Transverse colon (tissue), 4 donors: ENCODE data around the gene CREB3. TPM values are rescaled to one million over a fixed set of nuclear protein-coding genes. Genes with fewer than 3 reads are reported as not detected.

Experiments used
- DNase-seq: peaks from one replicate; pipeline ENCODE4 v3.0.0-alpha.2; 2019
- H3K27ac ChIP-seq, 4 donors: fragments of 200-600 bp; sonication (generic); 2 replicates each; pipeline ENCODE4 v1.5.1; 2016 to 2018; ENCODE audit warnings: inconsistent platforms in 4 of 4
- H3K27me3 ChIP-seq: fragments of 200-600 bp; sonication (generic); 2 replicates; pipeline ENCODE4 v1.5.1; 2017; ENCODE audit warnings: inconsistent platforms
- H3K36me3 ChIP-seq, 4 donors: fragments of 200-600 bp; sonication (generic); 2 replicates each; pipeline ENCODE4 v1.5.1; 2017 to 2019; ENCODE audit warnings: inconsistent platforms in 4 of 4
- H3K4me1 ChIP-seq, 4 donors: fragments of 200-600 bp; sonication (generic); 2 replicates each; pipeline ENCODE4 v1.5.1; 2017 to 2020; ENCODE audit warnings: inconsistent platforms in 4 of 4
- H3K4me3 ChIP-seq, 4 donors: fragments of 200-600 bp; sonication (generic); 1 replicate in 1 of 4; 2 replicates in 3 of 4; pipeline versions ENCODE4 v1.5.1 to v1.6.1; 2017 to 2019; ENCODE audit warnings: inconsistent platforms in 4 of 4
- H3K9me3 ChIP-seq, 2 donors: fragments of 200-600 bp; sonication (generic); 2 replicates each; pipeline ENCODE4 v1.5.1; 2017 to 2019; ENCODE audit warnings: inconsistent platforms in 2 of 2
- CTCF ChIP-seq, 5 experiments: fragments of 200-600 bp in 3 of 5; fragments of 450-650 bp in 2 of 5; sonication (generic) in 3 of 5; IDR thresholded peaks; 1 replicate in 2 of 5; 2 replicates in 3 of 5; pipeline ENCODE4 v1.5.1; 2016 to 2017; ENCODE audit warnings: antibody characterized with exemption in 5 of 5, inconsistent platforms in 3 of 5, mild to moderate bottlenecking in 2 of 5, moderate library complexity in 1 of 5
- EP300 ChIP-seq: sonication (generic); formaldehyde crosslinking; IDR thresholded peaks from one replicate; pipeline ENCODE4 v1.6.1; 2017; ENCODE audit warnings: antibody characterized with exemption, low read depth
- POLR2A ChIP-seq: fragments of 450-650 bp; IDR thresholded peaks from one replicate; pipeline ENCODE4 v1.6.1; 2016; ENCODE audit warnings: antibody characterized with exemption, mild to moderate bottlenecking, moderate library complexity
- POLR2AphosphoS5 ChIP-seq, 3 donors: sonication (generic); formaldehyde crosslinking; IDR thresholded peaks; one replicate each; pipeline ENCODE4 v1.6.1; 2016; ENCODE audit warnings: antibody characterized with exemption in 3 of 3
- WGBS, 2 donors: methylation state at CpG; one replicate each; pipeline ENCODE4 v1.1.5; 2018; ENCODE audit warnings: low coverage in 1 of 2; 5-methylcytosine and 5-hydroxymethylcytosine counted together
- in situ Hi-C, 4 donors: fragments of 200-750 bp; cut with MboI; loops; one replicate each; pipeline versions ENCODE4 v1.15.0 to v1.15.1; 2017; ENCODE audit warnings: low sequenced_read_pairs in 3 of 4, low pct_ligation_motif_present in 1 of 4, low pct_unique_long_range_greater_than_20kb in 1 of 4
- intact Hi-C: fragments of 100-400 bp; cut with DNase I; formaldehyde crosslinking; loops from one replicate; pipeline ENCODE4 v1.15.1; 2023; ENCODE audit warnings: low total_unique reads
- total RNA-seq, 4 donors: library from RNA; depleted of rRNA; stranded (reverse); fragments of >200 nt; gene quantifications; one replicate each; pipeline ENCODE4 v1.1.0, GENCODE V29; 2016

Gene CREB3
- total RNA-seq, 4 donors from 2014 or later = 22.4 to 69.7 (median 45.5) TPM

GRCh38 chr9:35759795-35760194 lies 27.3 kb downstream of the CREB3 start:
- TF ChIP-seq POLR2A (no peak), CTCF (IDR thresholded peaks at IDR 0.05) (no peak), EP300 (no peak), POLR2AphosphoS5 (IDR thresholded peaks at IDR 0.05) (no peak)
- Histone ChIP-seq H3K4me3 (no peak overlapping the region), H3K4me1 (peaks cover 11 to 48% (median 16%) of the 10 kb centered on the region in 4 donors), H3K27me3 (no peaks in the 10 kb centered on the region), H3K36me3 (no peaks in the 10 kb centered on the region), H3K27ac (peak overlapping the region in 1 of 4 donors; percentile 18), H3K9me3 (no peaks in the 10 kb centered on the region)
- in situ Hi-C loops (no loop called here), intact Hi-C loops (no loop called here)
- 97 to 100% methylated on average over 4 of the region's 4 CpGs for WGBS, 2 donors
- no peak for DNase-seq

GRCh38 chr9:35760651-35761050 lies 28.2 kb downstream of the CREB3 start:
- in situ Hi-C loops (no loop called here), intact Hi-C loops (no loop called here)
- Histone ChIP-seq H3K4me3 (no peak overlapping the region), H3K36me3 (no peaks in the 10 kb centered on the region), H3K4me1 (peaks cover 11 to 48% (median 16%) of the 10 kb centered on the region in 4 donors), H3K9me3 (no peaks in the 10 kb centered on the region), H3K27ac (peak overlapping the region in 3 of 4 donors; percentile 18 to 32 (median 28)), H3K27me3 (no peaks in the 10 kb centered on the region)
- 53 to 100% methylated on average over 1 to 2 of the region's 2 CpGs for WGBS, 2 donors
- no peak for TF ChIP-seq POLR2A
- no peak for DNase-seq

DNA sequence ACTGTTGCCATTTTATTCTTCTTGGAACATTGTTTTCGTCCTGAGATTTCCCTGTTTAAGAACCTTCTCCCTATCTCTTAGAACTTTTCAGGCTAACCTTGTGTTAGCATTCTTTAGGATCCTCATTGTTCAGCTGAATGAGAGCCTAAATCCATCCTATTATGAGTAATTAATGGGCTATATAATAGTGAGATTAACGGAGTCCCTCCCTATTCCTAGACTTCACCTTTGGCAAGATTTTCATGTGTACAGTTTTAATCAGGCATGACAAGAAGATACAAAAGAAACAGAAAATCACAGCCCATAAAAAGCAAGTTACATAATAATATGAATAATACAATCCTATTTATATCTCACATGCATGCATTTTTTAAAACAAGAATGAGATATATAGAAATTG lies 30.7 kb downstream of the CREB3 start:
- H3K27me3 ChIP-seq = no peaks in the 10 kb centered on the region
- peaks cover 0 to 33% (median 9%) of the 10 kb centered on the region in 4 donors for H3K4me1 ChIP-seq
- in situ Hi-C loops (no loop called here), intact Hi-C loops (no loop called here)
- WGBS, 2 donors = 85 to 92% methylated on average over 2 of the region's 2 CpGs
- H3K27ac ChIP-seq = no peak overlapping the region
- no peak overlapping the region for H3K4me3 ChIP-seq
- DNase-seq = no peak
- no peak for TF ChIP-seq POLR2A
- H3K36me3 ChIP-seq = no peaks in the 10 kb centered on the region
- no peaks in the 10 kb centered on the region for H3K9me3 ChIP-seq

DNA sequence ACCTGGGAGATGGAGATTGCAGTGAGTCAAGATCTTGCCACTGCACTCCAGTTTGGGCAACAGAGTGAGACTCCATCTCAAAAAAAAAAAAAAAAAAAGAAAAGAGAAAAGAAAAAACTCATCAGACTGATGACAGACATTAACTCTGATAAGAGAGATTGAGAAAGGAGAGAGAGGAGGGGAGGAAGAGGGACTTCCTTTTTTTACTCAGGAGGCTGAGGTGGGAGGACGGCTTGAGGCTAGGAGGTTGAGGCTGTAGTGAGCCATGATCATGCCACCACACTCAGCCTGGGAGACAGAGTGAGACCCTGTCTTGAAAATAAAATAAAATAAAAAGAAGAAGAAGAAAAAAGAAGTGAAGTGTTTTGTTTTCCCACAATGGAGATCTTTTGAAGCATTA lies 31.3 kb downstream of the CREB3 start:
- no peaks in the 10 kb centered on the region for H3K27me3 ChIP-seq
- no peak overlapping the region for H3K27ac ChIP-seq
- intact Hi-C loops (no loop called here), in situ Hi-C loops (no loop called here)
- WGBS, 2 donors = 83 to 100% methylated on average over 1 of the region's 1 CpG
- no peak for DNase-seq
- H3K4me3 ChIP-seq = no peak overlapping the region
- H3K36me3 ChIP-seq = no peaks in the 10 kb centered on the region
- TF ChIP-seq POLR2A = no peak
- TF ChIP-seq POLR2AphosphoS5 (IDR thresholded peaks at IDR 0.05) = no peak
- no peak for TF ChIP-seq CTCF (IDR thresholded peaks at IDR 0.05)
- no peak for TF ChIP-seq EP300
- H3K4me1 ChIP-seq = peaks cover 0 to 27% (median 3%) of the 10 kb centered on the region in 4 donors
- no peaks in the 10 kb centered on the region for H3K9me3 ChIP-seq

DNA sequence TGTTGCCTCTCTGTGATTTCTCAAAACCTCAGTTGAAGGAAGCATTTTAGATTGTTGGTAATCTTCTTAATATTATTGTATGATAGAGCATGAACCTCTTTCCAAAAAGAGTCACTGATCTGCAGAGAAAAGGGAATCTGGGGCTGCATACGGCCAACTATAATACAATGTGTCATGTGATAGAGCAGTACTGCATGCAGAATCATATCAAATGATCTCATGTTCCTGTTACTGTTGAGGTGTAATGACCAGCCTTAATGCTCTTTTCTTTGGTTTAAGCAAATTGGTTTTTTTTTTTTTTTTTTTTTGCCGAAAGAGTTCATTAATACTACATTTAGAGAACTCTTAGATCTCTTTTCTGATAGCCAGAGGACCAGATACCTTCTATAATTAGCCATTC lies 34.5 kb downstream of the CREB3 start:
- intact Hi-C loops = no loop called here

More for the DNA sequence above, 34.5 kb downstream of the CREB3 start:
- no peak overlapping the region for H3K27ac ChIP-seq
- H3K4me3 ChIP-seq = no peak overlapping the region
- in situ Hi-C loops = no loop called here
- H3K4me1 ChIP-seq = peaks cover 16 to 28% (median 17%) of the 10 kb centered on the region in 4 donors
- TF ChIP-seq POLR2A (no peak), EP300 (no peak), POLR2AphosphoS5 (IDR thresholded peaks at IDR 0.05) (no peak), CTCF (IDR thresholded peaks at IDR 0.05) (no peak)
- no peaks in the 10 kb centered on the region for H3K9me3 ChIP-seq
- no peaks in the 10 kb centered on the region for H3K36me3 ChIP-seq
- DNase-seq = no peak
- WGBS, 2 donors = 75 to 84% methylated on average over 1 to 2 of the region's 2 CpGs
- H3K27me3 ChIP-seq = no peaks in the 10 kb centered on the region
